Cerebellar cortex (tissue), 1 donor: ENCODE measurements around the gene GSE1.

Experiments used
- DNase-seq: peaks from one replicate; pipeline ENCODE4 v3.0.0-alpha.2; 2015; ENCODE audit warnings: low spot score

The GSE1 gene

GRCh38 chr16:85606904-85607303 is 6.2 kb upstream of the GSE1 start:
- DNase-seq, result no peak

- DNase-seq, result no peak
Measured at GRCh38 chr16:85607321-85607765, 5.8 kb upstream of the GSE1 start.

- no peak for DNase-seq
Measured at GRCh38 chr16:85607796-85608514, 5.2 kb upstream of the GSE1 start.

- DNase-seq, result no peak
Measured at GRCh38 chr16:85608515-85608885, 4.6 kb upstream of the GSE1 start.

- DNase-seq, result no peak
Measured at GRCh38 chr16:85608887-85609286, 4.2 kb upstream of the GSE1 start.

GRCh38 chr16:85609539-85609938 is 3.6 kb upstream of the GSE1 start:
- no peak for DNase-seq

GRCh38 chr16:85610059-85610445 is 3.1 kb upstream of the GSE1 start:
- DNase-seq, result no peak

GRCh38 chr16:85610446-85611193 is 2.5 kb upstream of the GSE1 start:
- peak; percentile 86 for DNase-seq

GRCh38 chr16:85611194-85611443 is 2.0 kb upstream of the GSE1 start:
- DNase-seq, result no peak

- DNase-seq, result peak; percentile 76
Measured at GRCh38 chr16:85611444-85612190, 1.5 kb upstream of the GSE1 start.

- peak; percentile 54 for DNase-seq
Measured at GRCh38 chr16:85612191-85612800, 826 bp upstream of the GSE1 start.

GRCh38 chr16:85613604-85614337 is 649 bp downstream of the GSE1 start:
- DNase-seq, result peak; percentile 55

GRCh38 chr16:85614338-85615013 is 1.4 kb downstream of the GSE1 start:
- no peak for DNase-seq

- DNase-seq, result peak; percentile 56
Measured at GRCh38 chr16:85615014-85615851, 2.1 kb downstream of the GSE1 start.

GRCh38 chr16:85615852-85616606 is 2.9 kb downstream of the GSE1 start:
- DNase-seq, result peak; percentile 79

- DNase-seq, result peak; percentile 73
Measured at GRCh38 chr16:85616607-85617321, 3.6 kb downstream of the GSE1 start.

- DNase-seq, result no peak
Measured at GRCh38 chr16:85617948-85618347, 4.8 kb downstream of the GSE1 start.

- DNase-seq, result no peak
Measured at GRCh38 chr16:85618521-85618920, 5.4 kb downstream of the GSE1 start.
